Psoas muscle (tissue), 8 donors: ENCODE measurements around the gene PPCDC. TPM values are rescaled to one million over a fixed set of nuclear protein-coding genes. Genes with fewer than 3 reads are reported as not detected.

Experiments used
- ATAC-seq, 4 donors: fragments of 200-7000 bp; cut with Tn5 transposase; one replicate each; pipeline ENCODE4 v1.9.1; 2020; ENCODE audit warnings: moderate library complexity in 3 of 4, mild to moderate bottlenecking in 2 of 4
- DNase-seq, 2 donors: peaks; one replicate each; pipeline ENCODE4 v3.0.0-alpha.2; 2020
- H3K27ac ChIP-seq: fragments of 200-600 bp; one replicate; pipeline ENCODE4 v1.8.0; 2022
- H3K27me3 ChIP-seq, 3 donors: fragments of 200-600 bp in 1 of 3; one replicate each; pipeline versions ENCODE4 v1.6.1 to v1.8.0; 2013 to 2022; ENCODE audit warnings: low read length in 2 of 3, mild to moderate bottlenecking in 2 of 3, moderate library complexity in 1 of 3; ENCODE audit not compliant: insufficient read depth in 3 of 3
- H3K36me3 ChIP-seq, 2 donors: fragments of 200-600 bp in 1 of 2; one replicate each; pipeline versions ENCODE4 v1.6.1 to v1.8.0; 2013 to 2022; ENCODE audit warnings: low read depth in 1 of 2, mild to moderate bottlenecking in 1 of 2, moderate library complexity in 1 of 2; ENCODE audit not compliant: insufficient read depth in 1 of 2
- H3K4me1 ChIP-seq: fragments of 200-600 bp; one replicate; pipeline ENCODE4 v1.8.0; 2022
- H3K4me3 ChIP-seq: fragments of 200-600 bp; one replicate; pipeline ENCODE4 v1.8.0; 2022; ENCODE audit warnings: mild to moderate bottlenecking
- H3K9me3 ChIP-seq: fragments of 200-600 bp; one replicate; pipeline ENCODE4 v1.8.0; 2022
- WGBS, 3 donors: extraction: QIAGEN DNeasy Blood & Tissue Kit; methylation state at CpG; one replicate each; pipeline versions ENCODE4 v1.1.6 to v1.1.7; 2013; 5-methylcytosine and 5-hydroxymethylcytosine counted together
- intact Hi-C, 2 donors: fragments of 100-400 bp; cut with DNase I; formaldehyde crosslinking; loops; one replicate each; pipeline versions ENCODE4 v1.11.0 to v1.14.2; 2022
- long read RNA-seq, 2 donors: library from polyadenylated mRNA; unstranded; transcript quantifications; one replicate each; pipeline ENCODE4 v2.0.0, GENCODE V29; 2021
- polyA plus RNA-seq, 3 donors: library from polyadenylated mRNA; stranded (reverse); fragments of 200-250 nt; gene quantifications; one replicate each; pipeline ENCODE4 v1.2.3, GENCODE V29; 2013
- total RNA-seq, 4 donors: library from RNA; stranded (reverse); fragmentation: NEBNext Ultra II Directional in 2 of 4; extraction: Animal tissue kit (Norgen Biotek cat#: 25700) in 2 of 4; gene quantifications; one replicate each; pipeline versions ENCODE4 v1.2.1 to v1.2.4, GENCODE V29; 2021 to 2023
- TF ChIP-seq, protein P1 (sequence below): fragments of 200-600 bp; IDR thresholded peaks from one replicate; pipeline ENCODE4 v1.8.0; 2022; ENCODE audit warnings: antibody characterized with exemption
- donor health status: healthy with polysubstance abuse.
- donor health status: DM: no; HTN: no; CAD: no; lungs with moderate emphysema.
- donor health status: Bipolar disorder and iron deficiency.
- donor health status: healthy.
- donor health status: DM: yes; HTN: yes; CAD: no.
- donor health status: DM: no; HTN: no; CAD: no.
- donor health status: DM: no; HTN: no; CAD: no.
- donor health status: DM: yes; HTN: yes; CAD: no.

Gene PPCDC, protein sequence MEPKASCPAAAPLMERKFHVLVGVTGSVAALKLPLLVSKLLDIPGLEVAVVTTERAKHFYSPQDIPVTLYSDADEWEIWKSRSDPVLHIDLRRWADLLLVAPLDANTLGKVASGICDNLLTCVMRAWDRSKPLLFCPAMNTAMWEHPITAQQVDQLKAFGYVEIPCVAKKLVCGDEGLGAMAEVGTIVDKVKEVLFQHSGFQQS
- 10 to 100 TPM in 1 of 4 donors, 1 to 10 TPM in 3; 2.4 to 11.7 (median 4.9) TPM for total RNA-seq
- polyA plus RNA-seq = 10 to 100 TPM; 13.9 to 26.1 (median 24.3) TPM
- long read RNA-seq, donor 1, partial matches to known transcripts = 1 of 3 reads
- long read RNA-seq, donor 1, other reads (novel, unspliced or antisense) = 0 of 3 reads
- long read RNA-seq, donor 2, transcript PPCDC-201 (6 exons, 2,250 nt) = major isoform, 11 of 19 reads
- long read RNA-seq, donor 2, partial matches to known transcripts = 1 of 19 reads
- long read RNA-seq, donor 2, other reads (novel, unspliced or antisense) = 3 of 19 reads

DNA sequence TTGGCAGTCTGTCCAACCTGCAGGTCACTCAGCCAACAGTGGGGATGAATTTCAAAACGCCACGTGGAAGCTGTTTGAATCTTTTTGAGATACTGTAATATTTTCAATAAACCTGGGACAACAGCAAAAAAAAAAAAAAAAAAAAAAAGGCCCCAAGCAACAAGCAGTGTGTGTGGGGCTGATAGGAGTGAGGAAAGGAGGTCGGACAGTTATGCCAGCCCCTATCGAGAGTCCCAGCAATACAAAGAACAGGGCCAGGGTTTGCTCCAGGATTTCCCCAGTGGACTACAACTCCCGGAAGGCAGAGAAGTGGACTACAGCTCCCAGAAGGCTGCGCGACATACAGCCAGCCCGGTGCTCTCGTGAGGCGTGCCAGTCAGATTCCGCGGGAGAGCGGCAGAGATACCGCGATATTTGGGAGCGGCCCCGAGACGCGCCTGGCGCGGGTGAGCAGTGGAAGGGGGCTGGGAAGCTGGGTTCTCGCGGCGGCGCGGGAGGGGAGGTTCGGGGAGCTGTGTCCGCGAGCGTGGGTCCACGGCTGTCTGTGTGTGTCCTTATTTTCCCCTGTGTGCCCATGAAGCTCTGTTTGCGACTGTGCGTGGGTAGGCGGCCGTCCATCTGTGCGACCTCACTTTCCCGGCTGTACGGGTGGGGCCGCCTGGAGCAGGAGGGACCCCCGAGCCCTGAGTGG lies at the start of gene PPCDC:
Gene PPCDC (plus strand): TSS at position 410 of the 691 bp plus-strand sequence. CDS start 4,729 bp downstream, outside the sequence.
- TF ChIP-seq, protein P1, sequence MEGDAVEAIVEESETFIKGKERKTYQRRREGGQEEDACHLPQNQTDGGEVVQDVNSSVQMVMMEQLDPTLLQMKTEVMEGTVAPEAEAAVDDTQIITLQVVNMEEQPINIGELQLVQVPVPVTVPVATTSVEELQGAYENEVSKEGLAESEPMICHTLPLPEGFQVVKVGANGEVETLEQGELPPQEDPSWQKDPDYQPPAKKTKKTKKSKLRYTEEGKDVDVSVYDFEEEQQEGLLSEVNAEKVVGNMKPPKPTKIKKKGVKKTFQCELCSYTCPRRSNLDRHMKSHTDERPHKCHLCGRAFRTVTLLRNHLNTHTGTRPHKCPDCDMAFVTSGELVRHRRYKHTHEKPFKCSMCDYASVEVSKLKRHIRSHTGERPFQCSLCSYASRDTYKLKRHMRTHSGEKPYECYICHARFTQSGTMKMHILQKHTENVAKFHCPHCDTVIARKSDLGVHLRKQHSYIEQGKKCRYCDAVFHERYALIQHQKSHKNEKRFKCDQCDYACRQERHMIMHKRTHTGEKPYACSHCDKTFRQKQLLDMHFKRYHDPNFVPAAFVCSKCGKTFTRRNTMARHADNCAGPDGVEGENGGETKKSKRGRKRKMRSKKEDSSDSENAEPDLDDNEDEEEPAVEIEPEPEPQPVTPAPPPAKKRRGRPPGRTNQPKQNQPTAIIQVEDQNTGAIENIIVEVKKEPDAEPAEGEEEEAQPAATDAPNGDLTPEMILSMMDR = no peak
- DNase-seq (peak; percentile 97 to 98), ATAC-seq (peak; percentile 99 to 100 (median 100))
- Histone ChIP-seq H3K27me3 (peaks cover 0 to 2% (median 0%) of the 10 kb centered on the region in 3 donors), H3K9me3 (no peaks in the 10 kb centered on the region), H3K36me3 (peaks cover 0 to 9% of the 10 kb centered on the region in 2 donors), H3K4me1 (peaks cover 13% of the 10 kb centered on the region), H3K4me3 (peak within 1 kb of the TSS; percentile 77), H3K27ac (peak within 1 kb of the TSS; percentile 86)
- 3 to 4% (median 3%) methylated on average over 37 to 40 of the region's 40 CpGs for WGBS, 3 donors
- intact Hi-C loops = loop anchor here in 1 of 2 donors (10.0 kb wide), 1 partner anchor 281 kb away; no protein-coding TSS in a partner anchor

DNA sequence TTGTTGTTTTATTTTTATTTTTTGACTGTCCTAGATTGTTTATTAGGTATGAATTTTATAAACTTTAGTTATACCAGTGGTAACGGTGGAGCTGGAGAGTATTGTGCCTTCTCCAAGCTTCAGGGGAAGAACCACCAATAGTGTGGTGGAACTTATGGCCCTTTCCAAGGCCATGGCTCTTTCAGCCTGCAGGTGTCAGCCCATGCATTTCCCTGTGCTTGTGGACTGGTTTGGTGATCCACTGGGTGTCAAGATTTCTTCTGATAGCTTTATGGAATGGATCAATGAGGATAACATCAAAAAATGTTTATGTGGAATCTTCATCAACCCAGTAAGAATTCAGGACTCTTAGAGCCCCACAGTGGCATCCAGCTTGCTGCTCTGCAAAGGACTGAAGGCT lies 47.2 kb upstream of the PPCDC start:
- 64 to 80% (median 67%) methylated on average over 1 of the region's 1 CpG for WGBS, 3 donors
- TF ChIP-seq, protein P1 = no peak
- no peaks in the 10 kb centered on the region for H3K4me1 ChIP-seq
- no peak for DNase-seq
- intact Hi-C loops = no loop called here
- H3K27me3 ChIP-seq = peaks cover 0 to 13% (median 4%) of the 10 kb centered on the region in 3 donors
- H3K4me3 ChIP-seq = no peak overlapping the region
- ATAC-seq = no peak
- no peaks in the 10 kb centered on the region for H3K9me3 ChIP-seq
- no peak overlapping the region for H3K27ac ChIP-seq
- H3K36me3 ChIP-seq = no peaks in the 10 kb centered on the region

DNA sequence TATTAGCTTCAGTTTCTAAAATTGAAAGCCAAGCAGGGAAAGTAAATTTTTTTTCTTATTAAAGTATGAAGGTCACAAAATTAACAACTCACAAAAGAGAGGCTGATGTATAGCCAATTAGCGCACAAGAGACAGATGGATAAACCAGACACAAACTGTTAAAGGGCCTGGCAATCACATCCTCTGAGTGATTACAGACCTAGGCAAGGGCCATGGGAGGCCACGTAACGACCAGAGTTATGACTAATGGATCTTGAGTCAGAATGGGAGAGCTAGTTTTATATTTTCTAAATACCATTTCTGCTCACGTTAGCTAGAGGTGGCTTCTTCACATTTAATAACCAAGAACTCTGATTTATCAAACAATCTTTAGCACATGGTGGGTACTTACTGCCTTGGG lies 45.8 kb upstream of the PPCDC start:
- intact Hi-C loops = no loop called here

DNA sequence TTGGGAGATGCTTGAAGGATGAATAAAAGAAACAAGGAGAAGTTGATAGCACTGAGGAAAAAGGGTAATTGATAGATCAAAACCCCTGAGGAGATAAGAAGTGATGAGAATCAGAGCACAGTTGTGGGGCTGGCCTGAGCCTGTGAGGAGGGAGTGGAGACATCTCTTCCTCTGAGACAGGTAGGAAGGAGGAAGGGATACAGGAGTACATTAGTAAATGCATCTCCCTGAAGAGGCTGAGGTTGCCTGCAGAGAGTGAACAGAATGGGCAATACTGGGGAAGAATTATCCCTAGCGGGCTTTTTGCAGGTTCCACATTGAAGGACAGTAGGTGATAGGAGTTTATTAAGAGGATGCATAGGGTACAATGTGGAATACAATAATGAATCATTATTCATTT lies 45.3 kb upstream of the PPCDC start:
- 81 to 95% (median 85%) methylated on average over 1 of the region's 1 CpG for WGBS, 3 donors
- DNase-seq = no peak
- Histone ChIP-seq H3K27me3 (peaks cover 0 to 24% (median 4%) of the 10 kb centered on the region in 3 donors), H3K4me3 (no peak overlapping the region), H3K36me3 (no peaks in the 10 kb centered on the region), H3K27ac (no peak overlapping the region), H3K4me1 (no peaks in the 10 kb centered on the region), H3K9me3 (no peaks in the 10 kb centered on the region)
- TF ChIP-seq, protein P1 = no peak
- ATAC-seq = no peak
- intact Hi-C loops = no loop called here

More for the DNA sequence above, 45.8 kb upstream of the PPCDC start:
- WGBS, 3 donors = 50 to 60% (median 55%) methylated on average over 4 of the region's 4 CpGs
- no peaks in the 10 kb centered on the region for H3K9me3 ChIP-seq
- ATAC-seq (no peak), DNase-seq (no peak)
- TF ChIP-seq, protein P1 = no peak
- no peaks in the 10 kb centered on the region for H3K36me3 ChIP-seq
- no peak overlapping the region for H3K4me3 ChIP-seq
- peaks cover 0 to 19% (median 4%) of the 10 kb centered on the region in 3 donors for H3K27me3 ChIP-seq
- no peak overlapping the region for H3K27ac ChIP-seq
- H3K4me1 ChIP-seq = no peaks in the 10 kb centered on the region
